ENCODE results near the gene ZFYVE1. TPM values are rescaled to one million over a fixed set of nuclear protein-coding genes. Genes with fewer than 3 reads are reported as not detected.

The ZFYVE1 gene
- total and polyA plus RNA-seq, 2 donors (not counting 3 experiments of a cell fraction or from before 2014, with no cell fraction given), result 27.3 to 29.2 TPM

- CTCF ChIA-PET, result no interaction called here
- no peak for TF ChIP-seq GATA2 (IDR thresholded peaks at IDR 0.05; ENCODE audit: insufficient read depth, insufficient read length, low read depth, low read length)
- no peak for TF ChIP-seq FOS (IDR thresholded peaks at IDR 0.05; ENCODE audit: borderline replicate concordance, insufficient read depth, low read length)
- no peak for TF ChIP-seq CTCF (IDR thresholded peaks at IDR 0.05; ENCODE audit: extremely low read depth in 1 of 2, insufficient read depth in 1 of 2, low read depth in 1 of 2, low read length in 2 of 2)
- intact Hi-C loops (cut with micrococcal nuclease), result no loop called here
Measured at GRCh38 chr14:72998252-72998903, 28.5 kb downstream of the ZFYVE1 start.

DNA sequence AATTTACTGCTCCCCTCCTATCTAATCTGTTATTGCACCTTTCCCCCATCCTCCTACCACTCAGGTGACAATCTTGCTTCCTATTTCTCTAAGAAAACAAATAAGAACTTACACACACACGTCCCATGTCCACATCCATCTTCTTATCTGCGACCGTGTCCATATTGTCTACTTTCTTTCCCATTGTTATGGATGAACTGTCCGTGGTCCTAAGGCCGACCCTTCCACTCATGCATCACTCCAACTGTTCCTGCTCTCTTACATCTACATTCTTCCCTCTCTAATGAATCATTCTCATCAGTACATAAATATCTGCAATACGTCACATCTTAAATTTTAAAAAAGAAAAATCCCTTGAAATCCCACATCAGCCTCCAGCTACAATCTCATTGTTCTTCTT lies 30.0 kb downstream of the ZFYVE1 start:
- H3K4me1 ChIP-seq (ENCODE audit: control insufficient read depth, extremely low read depth, insufficient read depth, low read length), result no peaks in the 10 kb centered on the region
- BruUV-seq (replicated peaks), result no TSS peak
- H3K9me3 ChIP-seq (replicated peaks; ENCODE audit: control insufficient read depth, insufficient read depth, low read length), result no peaks in the 10 kb centered on the region
- peaks cover 5% of the 10 kb centered on the region for H3K79me2 ChIP-seq (ENCODE audit: control insufficient read depth, insufficient read depth, low read length)
- no peak overlapping the region for H2AFZ ChIP-seq (ENCODE audit: low read depth, low read length)
- no peaks in the 10 kb centered on the region for H3K9me1 ChIP-seq (replicated peaks; ENCODE audit: control insufficient read depth, extremely low read depth, insufficient read depth, low read length)
- dilution Hi-C loops (cut with MboI; ENCODE audit: extremely low pct_ligation_motif_present, low sequenced_read_pairs), result no loop called here
- peaks cover 8% of the 10 kb centered on the region for H4K20me1 ChIP-seq (replicated peaks; ENCODE audit: control insufficient read depth, extremely low read depth, insufficient read depth, low read length)
- no peaks in the 10 kb centered on the region for H3K27me3 ChIP-seq (ENCODE audit: control insufficient read depth in 2 of 2, insufficient read depth in 2 of 2, low read length in 2 of 2)
- FAIRE-seq (no peak), DNase-seq (ENCODE audit: low read depth, low spot score) (no peak)
- H3K4me2 ChIP-seq (ENCODE audit: insufficient read depth, low read length), result no peak overlapping the region
- no peak overlapping the region for H3K4me3 ChIP-seq (replicated peaks in 1 of 3; ENCODE audit: insufficient read depth in 1 of 3, low read depth in 1 of 3, low read length in 3 of 3)
- POLR2A ChIA-PET, result no interaction called here
- H3K27ac ChIP-seq (ENCODE audit: insufficient read depth, low read depth, low read length), result no peak overlapping the region
- CTCF ChIA-PET, result no interaction called here
- H3K9ac ChIP-seq (replicated peaks; ENCODE audit: extremely low read depth, insufficient read depth, low read length), result no peak overlapping the region
- peaks cover 15 to 24% of the 10 kb centered on the region in 2 experiments for H3K36me3 ChIP-seq (ENCODE audit: control insufficient read depth in 2 of 2, extremely low read depth in 1 of 2, insufficient read depth in 2 of 2, low read length in 2 of 2)
- TF ChIP-seq POLR2AphosphoS5 (IDR thresholded peaks at IDR 0.05; ENCODE audit: insufficient read depth, low read depth, low read length) (no peak), EZH2 (IDR thresholded peaks at IDR 0.05; ENCODE audit: borderline replicate concordance, low read depth, low read length, severe bottlenecking) (no peak), JUN (IDR thresholded peaks at IDR 0.05; ENCODE audit: borderline replicate concordance, insufficient read depth, insufficient read length, low read depth) (no peak), POLR2A (IDR thresholded peaks at IDR 0.05; ENCODE audit: low read depth, low read length) (no peak), GATA2 (IDR thresholded peaks at IDR 0.05; ENCODE audit: insufficient read depth, insufficient read length, low read depth, low read length) (no peak), CTCF (IDR thresholded peaks at IDR 0.05; ENCODE audit: extremely low read depth in 1 of 2, insufficient read depth in 1 of 2, low read depth in 1 of 2, low read length in 2 of 2) (no peak)
- TF ChIP-seq, protein P1, sequence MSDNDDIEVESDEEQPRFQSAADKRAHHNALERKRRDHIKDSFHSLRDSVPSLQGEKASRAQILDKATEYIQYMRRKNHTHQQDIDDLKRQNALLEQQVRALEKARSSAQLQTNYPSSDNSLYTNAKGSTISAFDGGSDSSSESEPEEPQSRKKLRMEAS (IDR thresholded peaks at IDR 0.05; ENCODE audit: insufficient read depth, insufficient read length), result no peak
- intact Hi-C loops (cut with micrococcal nuclease), result no loop called here

More at GRCh38 chr14:72998252-72998903, 28.5 kb downstream of the ZFYVE1 start:
- dilution Hi-C loops (cut with MboI; ENCODE audit: extremely low pct_ligation_motif_present, low sequenced_read_pairs), result no loop called here
- H3K9me1 ChIP-seq (replicated peaks; ENCODE audit: control insufficient read depth, extremely low read depth, insufficient read depth, low read length), result no peaks in the 10 kb centered on the region
- POLR2A ChIA-PET, result no interaction called here
- no peak overlapping the region for H3K4me2 ChIP-seq (ENCODE audit: insufficient read depth, low read length)
- peaks cover 8% of the 10 kb centered on the region for H4K20me1 ChIP-seq (replicated peaks; ENCODE audit: control insufficient read depth, extremely low read depth, insufficient read depth, low read length)
- no peak overlapping the region for H3K9ac ChIP-seq (replicated peaks; ENCODE audit: extremely low read depth, insufficient read depth, low read length)
- H2AFZ ChIP-seq (ENCODE audit: low read depth, low read length), result no peak overlapping the region
- H3K36me3 ChIP-seq (ENCODE audit: control insufficient read depth in 2 of 2, extremely low read depth in 1 of 2, insufficient read depth in 2 of 2, low read length in 2 of 2), result peaks cover 15 to 20% of the 10 kb centered on the region in 2 experiments
- no peaks in the 10 kb centered on the region for H3K9me3 ChIP-seq (replicated peaks; ENCODE audit: control insufficient read depth, insufficient read depth, low read length)
- no peaks in the 10 kb centered on the region for H3K4me1 ChIP-seq (ENCODE audit: control insufficient read depth, extremely low read depth, insufficient read depth, low read length)
- no peak for FAIRE-seq
- H3K27me3 ChIP-seq (ENCODE audit: control insufficient read depth in 2 of 2, insufficient read depth in 2 of 2, low read length in 2 of 2), result no peaks in the 10 kb centered on the region
- no peak for DNase-seq (ENCODE audit: low read depth, low spot score)
- no TSS peak for BruUV-seq (replicated peaks)
- H3K79me2 ChIP-seq (ENCODE audit: control insufficient read depth, insufficient read depth, low read length), result peaks cover 5% of the 10 kb centered on the region
- H3K27ac ChIP-seq (ENCODE audit: insufficient read depth, low read depth, low read length), result no peak overlapping the region
- no peak overlapping the region for H3K4me3 ChIP-seq (replicated peaks in 1 of 3; ENCODE audit: insufficient read depth in 1 of 3, low read depth in 1 of 3, low read length in 3 of 3)
